H9 (cell line): Measurements from ENCODE around the gene PPP1R15A. TPM values are rescaled to one million over a fixed set of nuclear protein-coding genes. Genes with fewer than 3 reads are reported as not detected.

Source experiments
- DNase-seq: peaks from one replicate; pipeline ENCODE4 v3.0.0-alpha.2; 2017
- H2AFZ ChIP-seq: one replicate; pipeline ENCODE4 v1.6.1; 2013; ENCODE audit warnings: mild to moderate bottlenecking, low read length, control low read depth, moderate library complexity
- H2AK5ac ChIP-seq: 2 replicates; pipeline ENCODE4 v1.6.1; 2013; ENCODE audit warnings: low read length, control low read depth, mixed read lengths; ENCODE audit not compliant: insufficient read length
- H2BK120ac ChIP-seq: one replicate; pipeline ENCODE4 v1.6.1; 2013; ENCODE audit warnings: low read depth, mild to moderate bottlenecking, low read length, control low read depth, inconsistent platforms; ENCODE audit not compliant: poor library complexity, severe bottlenecking
- H2BK12ac ChIP-seq: 2 replicates; pipeline ENCODE4 v1.6.1; 2013; ENCODE audit warnings: low read length, control low read depth, mixed read lengths, low read depth; ENCODE audit not compliant: insufficient read length
- H2BK15ac ChIP-seq: 2 replicates; pipeline ENCODE4 v1.6.1; 2013; ENCODE audit warnings: low read depth, low read length, control low read depth
- H2BK20ac ChIP-seq: one replicate; pipeline ENCODE4 v1.6.1; 2013; ENCODE audit warnings: low read depth, mild to moderate bottlenecking, low read length, control low read depth, inconsistent platforms; ENCODE audit not compliant: poor library complexity, severe bottlenecking
- H2BK5ac ChIP-seq: 2 replicates; pipeline ENCODE4 v1.6.1; 2013; ENCODE audit warnings: low read length, control low read depth, mixed read lengths; ENCODE audit not compliant: insufficient read length
- H3K14ac ChIP-seq: 2 replicates; pipeline ENCODE4 v1.6.1; 2013; ENCODE audit warnings: low read length, control low read depth; ENCODE audit not compliant: insufficient read depth
- H3K18ac ChIP-seq: 2 replicates; pipeline ENCODE4 v1.6.1; 2013; ENCODE audit warnings: low read depth, mild to moderate bottlenecking, mixed read lengths, low read length, control low read depth; ENCODE audit not compliant: insufficient read length
- H3K23ac ChIP-seq: 2 replicates; pipeline ENCODE4 v1.6.1; 2013; ENCODE audit warnings: low read length, control low read depth, mixed read lengths, low read depth; ENCODE audit not compliant: insufficient read length
- H3K23me2 ChIP-seq: 2 replicates; pipeline ENCODE4 v1.6.1; 2013; ENCODE audit warnings: low read depth, mild to moderate bottlenecking, mixed read lengths, low read length, control low read depth; ENCODE audit not compliant: insufficient read length, poor library complexity, severe bottlenecking
- H3K27ac ChIP-seq: 2 replicates; pipeline ENCODE4 v1.5.1; 2013; ENCODE audit warnings: low read length, control low read depth, mixed read lengths, low read depth; ENCODE audit not compliant: insufficient read length
- H3K27me3 ChIP-seq: 2 replicates; pipeline ENCODE4 v1.6.1; 2013; ENCODE audit warnings: low read length, control low read depth, inconsistent platforms; ENCODE audit not compliant: insufficient read depth
- H3K4ac ChIP-seq: 2 replicates; pipeline ENCODE4 v1.6.1; 2013; ENCODE audit warnings: low read depth, mild to moderate bottlenecking, control low read depth, inconsistent platforms, low read length, moderate library complexity
- H3K4me1 ChIP-seq: 2 replicates; pipeline ENCODE4 v1.6.1; 2013; ENCODE audit warnings: low read length, control low read depth, inconsistent platforms; ENCODE audit not compliant: insufficient read depth
- H3K4me2 ChIP-seq: 2 replicates; pipeline ENCODE4 v1.6.1; 2013; ENCODE audit warnings: low read length, control low read depth, mixed read lengths; ENCODE audit not compliant: insufficient read length, insufficient read depth
- H3K56ac ChIP-seq: 2 replicates; pipeline ENCODE4 v1.6.1; 2013; ENCODE audit warnings: low read depth, mild to moderate bottlenecking, mixed read lengths, low read length, control low read depth; ENCODE audit not compliant: insufficient read length
- H3K79me1 ChIP-seq: 2 replicates; pipeline ENCODE4 v1.6.1; 2013; ENCODE audit warnings: low read depth, mild to moderate bottlenecking, moderate library complexity, low read length, control low read depth, inconsistent platforms; ENCODE audit not compliant: insufficient read depth, poor library complexity, severe bottlenecking
- H3K79me2 ChIP-seq: 2 replicates; pipeline ENCODE4 v1.6.1; 2013; ENCODE audit warnings: low read length, control low read depth, inconsistent platforms; ENCODE audit not compliant: insufficient read depth
- H3K9ac ChIP-seq: 2 replicates; pipeline ENCODE4 v1.6.1; 2013; ENCODE audit warnings: low read length, control low read depth, mixed read lengths; ENCODE audit not compliant: insufficient read length; ENCODE audit errors: extremely low read depth
- H3K9me3 ChIP-seq: one replicate; pipeline ENCODE4 v1.6.1; 2013; ENCODE audit warnings: low read depth, low read length, inconsistent platforms; ENCODE audit not compliant: control insufficient read depth
- H3T11ph ChIP-seq: one replicate; pipeline ENCODE4 v1.6.1; 2013; ENCODE audit warnings: mild to moderate bottlenecking, low read length, control low read depth, inconsistent platforms
- H4K20me1 ChIP-seq: one replicate; pipeline ENCODE4 v1.6.1; 2013; ENCODE audit not compliant: control insufficient read depth, insufficient read length, insufficient read depth
- H4K5ac ChIP-seq: 2 replicates; pipeline ENCODE4 v1.6.1; 2013; ENCODE audit warnings: low read depth, mild to moderate bottlenecking, mixed read lengths, low read length, control low read depth; ENCODE audit not compliant: insufficient read length
- H4K8ac ChIP-seq: replicated peaks from 2 replicates; pipeline ENCODE4 v1.6.1; 2013; ENCODE audit warnings: low read length, control low read depth, mixed read lengths, low read depth; ENCODE audit not compliant: insufficient read length
- H4K91ac ChIP-seq: 2 replicates; pipeline ENCODE4 v1.6.1; 2013; ENCODE audit warnings: low read depth, mild to moderate bottlenecking, moderate library complexity, mixed read lengths, low read length, control low read depth; ENCODE audit not compliant: insufficient read length
- H3K27ac Mint-ChIP-seq, 3 experiments: 2 replicates in 2 of 3; 3 replicates in 1 of 3; pipeline ENCODE4 v1.8.0; 2020 to 2021; ENCODE audit warnings: mixed read lengths in 3 of 3, mild to moderate bottlenecking in 1 of 3, moderate library complexity in 1 of 3
- H3K27me3 Mint-ChIP-seq: 2 replicates; pipeline ENCODE4 v1.8.0; 2021; ENCODE audit warnings: low read depth, mild to moderate bottlenecking, moderate library complexity, mixed read lengths
- H3K36me3 Mint-ChIP-seq, 3 experiments: 2 replicates in 2 of 3; 3 replicates in 1 of 3; pipeline ENCODE4 v1.8.0; 2020 to 2021; ENCODE audit warnings: low read depth in 3 of 3, mixed read lengths in 3 of 3; ENCODE audit not compliant: insufficient read depth in 1 of 3
- H3K4me1 Mint-ChIP-seq, 2 experiments: 2 replicates each; pipeline ENCODE4 v1.8.0; 2020; ENCODE audit warnings: mixed read lengths in 2 of 2
- H3K4me3 Mint-ChIP-seq, 2 experiments: 2 replicates in 1 of 2; 3 replicates in 1 of 2; pipeline ENCODE4 v1.8.0; 2020 to 2021; ENCODE audit warnings: mild to moderate bottlenecking in 2 of 2, mixed read lengths in 2 of 2, moderate library complexity in 1 of 2
- H3K9me3 Mint-ChIP-seq, 2 experiments: 2 replicates in 1 of 2; 3 replicates in 1 of 2; pipeline ENCODE4 v1.8.0; 2020; ENCODE audit warnings: mild to moderate bottlenecking in 2 of 2, mixed read lengths in 2 of 2, moderate library complexity in 1 of 2
- WGBS: extraction: QIAGEN DNeasy Blood & Tissue Kit; methylation state at CpG from one replicate; pipeline ENCODE4 v1.1.7; 2013; ENCODE audit warnings: missing lambda C conversion rate, low lambda C conversion rate, mixed read lengths; ENCODE audit not compliant: insufficient read length; ENCODE audit errors: extremely low coverage; 5-methylcytosine and 5-hydroxymethylcytosine counted together
- total RNA-seq: library from RNA; stranded (reverse); gene quantifications from 2 replicates; pipeline ENCODE4 v1.2.1, GENCODE V29; 2021
- TF ChIP-seq, protein P1 (sequence below): fragments of 200-600 bp; sonication (generic); conservative IDR thresholded peaks from 3 replicates; pipeline ENCODE4 v1.8.0; 2021; ENCODE audit warnings: antibody characterized with exemption, mild to moderate bottlenecking

Gene PPP1R15A
- total RNA-seq, 1 experiment from 2014 or later, result 17.2 TPM

DNA sequence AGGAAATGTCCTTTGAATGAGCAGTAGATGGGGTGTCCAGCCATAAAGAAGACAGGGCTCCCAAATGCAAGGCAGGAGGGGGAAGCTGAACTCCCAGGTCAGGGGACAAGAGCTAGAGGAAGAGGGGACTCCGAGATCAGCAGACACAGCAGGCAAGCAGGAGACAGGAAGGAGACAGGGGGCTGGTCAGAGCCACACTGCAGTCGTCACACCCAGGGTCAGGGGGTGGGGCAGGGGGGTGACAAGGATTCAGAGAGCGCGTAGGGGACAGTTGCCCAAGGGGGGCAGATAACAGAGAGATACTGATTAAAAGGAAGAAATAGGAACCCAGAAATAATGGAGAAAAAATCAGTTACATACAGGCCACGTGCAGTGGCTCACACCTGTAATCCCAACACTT, 39.2 kb upstream of the PPP1R15A start:
- Histone ChIP-seq H3K9ac (no peak overlapping the region), H2BK15ac (no peak overlapping the region), H2BK5ac (no peak overlapping the region), H4K20me1 (no peaks in the 10 kb centered on the region), H3K18ac (no peak overlapping the region), H3K9me3 (no peaks in the 10 kb centered on the region), H3K79me2 (no peaks in the 10 kb centered on the region), H2AK5ac (no peak overlapping the region), H3K27ac (no peak overlapping the region), H3K23ac (no peak overlapping the region), H3K4ac (no peak overlapping the region), H4K91ac (no peak overlapping the region), H3T11ph (no peak overlapping the region), H3K56ac (no peak overlapping the region), H3K79me1 (no peaks in the 10 kb centered on the region), H4K5ac (no peak overlapping the region), H2BK120ac (no peak overlapping the region), H2BK20ac (no peak overlapping the region), H3K14ac (no peak overlapping the region), H3K4me2 (no peak overlapping the region), H2BK12ac (no peak overlapping the region), H4K8ac (no peak overlapping the region), H3K27me3 (no peaks in the 10 kb centered on the region), H3K4me1 (peaks cover 2% of the 10 kb centered on the region; the same call in 1 of the 2 replicates), H3K23me2 (peaks cover 8% of the 10 kb centered on the region), H2AFZ (no peak overlapping the region)
- Mint-ChIP-seq H3K36me3 (peaks cover 11 to 29% (median 15%) of the 10 kb centered on the region in 3 experiments), H3K27me3 (no peaks in the 10 kb centered on the region), H3K27ac (peak overlapping the region in 1 of 3 experiments; percentile 79; a peak in 1 of 7 replicates), H3K9me3 (peaks cover 0 to 2% of the 10 kb centered on the region in 2 experiments; a peak in 1 of 5 replicates), H3K4me3 (no peak overlapping the region; a peak in 1 of 5 replicates), H3K4me1 (peaks cover 15% of the 10 kb centered on the region in 2 experiments)
- WGBS, result no CpG with 5 or more reads among the region's 5 CpGs
- TF ChIP-seq, protein P1, sequence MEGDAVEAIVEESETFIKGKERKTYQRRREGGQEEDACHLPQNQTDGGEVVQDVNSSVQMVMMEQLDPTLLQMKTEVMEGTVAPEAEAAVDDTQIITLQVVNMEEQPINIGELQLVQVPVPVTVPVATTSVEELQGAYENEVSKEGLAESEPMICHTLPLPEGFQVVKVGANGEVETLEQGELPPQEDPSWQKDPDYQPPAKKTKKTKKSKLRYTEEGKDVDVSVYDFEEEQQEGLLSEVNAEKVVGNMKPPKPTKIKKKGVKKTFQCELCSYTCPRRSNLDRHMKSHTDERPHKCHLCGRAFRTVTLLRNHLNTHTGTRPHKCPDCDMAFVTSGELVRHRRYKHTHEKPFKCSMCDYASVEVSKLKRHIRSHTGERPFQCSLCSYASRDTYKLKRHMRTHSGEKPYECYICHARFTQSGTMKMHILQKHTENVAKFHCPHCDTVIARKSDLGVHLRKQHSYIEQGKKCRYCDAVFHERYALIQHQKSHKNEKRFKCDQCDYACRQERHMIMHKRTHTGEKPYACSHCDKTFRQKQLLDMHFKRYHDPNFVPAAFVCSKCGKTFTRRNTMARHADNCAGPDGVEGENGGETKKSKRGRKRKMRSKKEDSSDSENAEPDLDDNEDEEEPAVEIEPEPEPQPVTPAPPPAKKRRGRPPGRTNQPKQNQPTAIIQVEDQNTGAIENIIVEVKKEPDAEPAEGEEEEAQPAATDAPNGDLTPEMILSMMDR, result no peak
- no peak for DNase-seq
